Ishikawa (cell line): ENCODE data around the gene OR4D6.

Source experiments
- CEBPB ChIP-seq: IDR thresholded peaks from 2 replicates; pipeline ENCODE4 v1.6.1; 2012
- CREB1 ChIP-seq: IDR thresholded peaks from 2 replicates; pipeline ENCODE4 v1.6.1; 2012; ENCODE audit warnings: low read depth
- EGR1 ChIP-seq: IDR thresholded peaks from 2 replicates; pipeline ENCODE4 v1.6.1; 2012
- EP300 ChIP-seq: IDR thresholded peaks from 2 replicates; pipeline ENCODE4 v1.6.1; 2012; ENCODE audit warnings: borderline replicate concordance
- FOXM1 ChIP-seq: IDR thresholded peaks from 2 replicates; pipeline ENCODE4 v1.6.1; 2012; ENCODE audit warnings: low read depth, borderline replicate concordance
- NFIC ChIP-seq: IDR thresholded peaks from 2 replicates; pipeline ENCODE4 v1.6.1; 2012
- RAD21 ChIP-seq: IDR thresholded peaks from 2 replicates; pipeline ENCODE4 v1.6.1; 2012; ENCODE audit warnings: low read depth
- TAF1 ChIP-seq: IDR thresholded peaks from 2 replicates; pipeline ENCODE4 v1.6.1; 2012; ENCODE audit warnings: low read depth, mild to moderate bottlenecking
- TCF12 ChIP-seq: IDR thresholded peaks from 2 replicates; pipeline ENCODE4 v1.6.1; 2012; ENCODE audit warnings: low read depth
- YY1 ChIP-seq: IDR thresholded peaks from 2 replicates; pipeline ENCODE4 v1.6.1; 2012; ENCODE audit warnings: low read depth
- ZBTB7A ChIP-seq: IDR thresholded peaks from 2 replicates; pipeline ENCODE4 v1.6.1; 2012; ENCODE audit warnings: low read depth
- TF ChIP-seq, protein P1 (sequence below): IDR thresholded peaks from 2 replicates; pipeline ENCODE4 v1.6.1; 2012; ENCODE audit warnings: low read depth, mild to moderate bottlenecking
- TF ChIP-seq, protein P2 (sequence below): IDR thresholded peaks from 2 replicates; pipeline ENCODE4 v1.6.1; 2012
- TF ChIP-seq, protein P3 (sequence below): IDR thresholded peaks from 2 replicates; pipeline ENCODE4 v1.6.1; 2012

DNA sequence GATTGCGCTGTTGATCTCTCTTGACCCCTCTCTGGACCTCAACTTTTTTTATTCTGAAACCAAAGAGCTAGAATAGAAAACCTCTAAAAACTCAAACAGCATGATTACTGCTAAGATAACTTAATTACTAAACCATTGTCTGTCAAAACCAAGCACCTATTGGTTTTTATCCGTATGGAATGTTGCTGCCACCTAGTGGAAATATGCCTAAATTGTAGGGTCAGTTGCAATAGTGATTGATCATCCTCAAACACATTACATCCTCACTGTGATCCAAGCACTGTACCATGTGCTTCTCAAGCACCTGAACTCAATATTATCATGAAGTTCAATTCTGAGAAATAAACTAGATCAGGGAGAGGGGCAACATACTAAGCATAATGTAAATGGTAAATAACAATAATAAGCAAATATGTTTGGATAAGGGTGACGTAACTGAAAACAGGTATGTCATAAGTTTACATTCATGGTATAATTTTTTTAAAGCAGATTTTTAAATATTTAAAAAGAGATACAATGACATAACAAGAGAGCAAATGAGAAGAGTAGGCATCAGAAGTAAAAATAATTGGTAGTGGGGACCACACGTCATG lies 26.7 kb upstream of the OR4D6 start:
- TF ChIP-seq EGR1: no peak
- TF ChIP-seq EP300: no peak
- TF ChIP-seq RAD21: peak; percentile 68
- TF ChIP-seq, protein P1, sequence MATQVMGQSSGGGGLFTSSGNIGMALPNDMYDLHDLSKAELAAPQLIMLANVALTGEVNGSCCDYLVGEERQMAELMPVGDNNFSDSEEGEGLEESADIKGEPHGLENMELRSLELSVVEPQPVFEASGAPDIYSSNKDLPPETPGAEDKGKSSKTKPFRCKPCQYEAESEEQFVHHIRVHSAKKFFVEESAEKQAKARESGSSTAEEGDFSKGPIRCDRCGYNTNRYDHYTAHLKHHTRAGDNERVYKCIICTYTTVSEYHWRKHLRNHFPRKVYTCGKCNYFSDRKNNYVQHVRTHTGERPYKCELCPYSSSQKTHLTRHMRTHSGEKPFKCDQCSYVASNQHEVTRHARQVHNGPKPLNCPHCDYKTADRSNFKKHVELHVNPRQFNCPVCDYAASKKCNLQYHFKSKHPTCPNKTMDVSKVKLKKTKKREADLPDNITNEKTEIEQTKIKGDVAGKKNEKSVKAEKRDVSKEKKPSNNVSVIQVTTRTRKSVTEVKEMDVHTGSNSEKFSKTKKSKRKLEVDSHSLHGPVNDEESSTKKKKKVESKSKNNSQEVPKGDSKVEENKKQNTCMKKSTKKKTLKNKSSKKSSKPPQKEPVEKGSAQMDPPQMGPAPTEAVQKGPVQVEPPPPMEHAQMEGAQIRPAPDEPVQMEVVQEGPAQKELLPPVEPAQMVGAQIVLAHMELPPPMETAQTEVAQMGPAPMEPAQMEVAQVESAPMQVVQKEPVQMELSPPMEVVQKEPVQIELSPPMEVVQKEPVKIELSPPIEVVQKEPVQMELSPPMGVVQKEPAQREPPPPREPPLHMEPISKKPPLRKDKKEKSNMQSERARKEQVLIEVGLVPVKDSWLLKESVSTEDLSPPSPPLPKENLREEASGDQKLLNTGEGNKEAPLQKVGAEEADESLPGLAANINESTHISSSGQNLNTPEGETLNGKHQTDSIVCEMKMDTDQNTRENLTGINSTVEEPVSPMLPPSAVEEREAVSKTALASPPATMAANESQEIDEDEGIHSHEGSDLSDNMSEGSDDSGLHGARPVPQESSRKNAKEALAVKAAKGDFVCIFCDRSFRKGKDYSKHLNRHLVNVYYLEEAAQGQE: no peak
- TF ChIP-seq, protein P2, sequence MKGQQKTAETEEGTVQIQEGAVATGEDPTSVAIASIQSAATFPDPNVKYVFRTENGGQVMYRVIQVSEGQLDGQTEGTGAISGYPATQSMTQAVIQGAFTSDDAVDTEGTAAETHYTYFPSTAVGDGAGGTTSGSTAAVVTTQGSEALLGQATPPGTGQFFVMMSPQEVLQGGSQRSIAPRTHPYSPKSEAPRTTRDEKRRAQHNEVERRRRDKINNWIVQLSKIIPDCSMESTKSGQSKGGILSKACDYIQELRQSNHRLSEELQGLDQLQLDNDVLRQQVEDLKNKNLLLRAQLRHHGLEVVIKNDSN: no peak
- TF ChIP-seq, protein P3, sequence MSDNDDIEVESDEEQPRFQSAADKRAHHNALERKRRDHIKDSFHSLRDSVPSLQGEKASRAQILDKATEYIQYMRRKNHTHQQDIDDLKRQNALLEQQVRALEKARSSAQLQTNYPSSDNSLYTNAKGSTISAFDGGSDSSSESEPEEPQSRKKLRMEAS: no peak
- no peak for TF ChIP-seq TCF12
- no peak for TF ChIP-seq YY1
- TF ChIP-seq CEBPB: no peak
- no peak for TF ChIP-seq FOXM1
- no peak for TF ChIP-seq CREB1
- no peak for TF ChIP-seq NFIC
- TF ChIP-seq TAF1: no peak
- no peak for TF ChIP-seq ZBTB7A
